Ovary (tissue), 3 donors: ENCODE results near the gene JUND.

Experiments
- CTCF ChIP-seq, 3 donors: fragments of 450-650 bp in 2 of 3; fragments of 200-600 bp in 1 of 3; IDR thresholded peaks; one replicate each; pipeline versions ENCODE4 v1.5.1 to v1.8.0; 2016 to 2022; ENCODE audit warnings: antibody characterized with exemption in 3 of 3, mild to moderate bottlenecking in 1 of 3
- POLR2A ChIP-seq: fragments of 450-650 bp; IDR thresholded peaks from one replicate; pipeline ENCODE4 v1.6.1; 2017; ENCODE audit warnings: antibody characterized with exemption, mild to moderate bottlenecking, moderate library complexity
- donor health status: DM: no; HTN: no; CAD: no.

GRCh38 chr19:18254546-18255503 lies 26.6 kb downstream of the JUND start:
- TF ChIP-seq CTCF (IDR thresholded peaks at IDR 0.05) (no peak), POLR2A (no peak)
